Activated CD8-positive, alpha-beta memory T cell treated with anti-CD3 and anti-CD28 coated beads, Interleukin-2, amount 10 ng/mL, durations not matched to agents 7 days and 5 days (primary cell): Measurements from ENCODE around the gene TMEM260. TPM values are rescaled to one million over a fixed set of nuclear protein-coding genes. Genes with fewer than 3 reads are reported as not detected.
"Not testable (repeated sequence)": the region's sequence is repeated elsewhere in the genome, so short reads cannot be mapped to it uniquely, and the experiment has no call there.

ENCODE experiments used
- ATAC-seq: fragments of 150-1000 bp; cut with Tn5 transposase; one replicate; pipeline ENCODE4 v1.10.0; 2021; ENCODE audit warnings: moderate library complexity
- CTCF ChIA-PET: fragments of 350-600 bp; sonication (Branson Sonifier 250); formaldehyde crosslinking; loops from one replicate; lab custom pipeline; 2021; ENCODE audit warnings: antibody characterized with exemption; lab: Charles Lee
- DNase-seq: peaks from one replicate; pipeline ENCODE4 v3.0.0-alpha.2; 2020
- H3K27ac Mint-ChIP-seq: one replicate; pipeline ENCODE4 v1.8.0; 2021; ENCODE audit warnings: mild to moderate bottlenecking, mixed read lengths
- H3K27me3 Mint-ChIP-seq: one replicate; pipeline ENCODE4 v1.8.0; 2021; ENCODE audit warnings: mixed read lengths
- H3K36me3 Mint-ChIP-seq: one replicate; pipeline ENCODE4 v1.8.0; 2021; ENCODE audit warnings: mild to moderate bottlenecking, mixed read lengths
- H3K4me1 Mint-ChIP-seq: one replicate; pipeline ENCODE4 v1.8.0; 2021; ENCODE audit warnings: mixed read lengths
- H3K4me3 Mint-ChIP-seq: one replicate; pipeline ENCODE4 v1.8.0; 2021; ENCODE audit warnings: mild to moderate bottlenecking, moderate library complexity, mixed read lengths
- H3K9me3 Mint-ChIP-seq: one replicate; pipeline ENCODE4 v1.8.0; 2022; ENCODE audit warnings: low read depth, mixed read lengths
- total RNA-seq, 2 experiments: library from RNA; stranded (reverse); gene quantifications; one replicate each; pipeline ENCODE4 v1.2.3, GENCODE V29; 2021

Gene TMEM260
- total RNA-seq, 2 experiments from 2014 or later = 13.0 to 15.0 TPM

DNA sequence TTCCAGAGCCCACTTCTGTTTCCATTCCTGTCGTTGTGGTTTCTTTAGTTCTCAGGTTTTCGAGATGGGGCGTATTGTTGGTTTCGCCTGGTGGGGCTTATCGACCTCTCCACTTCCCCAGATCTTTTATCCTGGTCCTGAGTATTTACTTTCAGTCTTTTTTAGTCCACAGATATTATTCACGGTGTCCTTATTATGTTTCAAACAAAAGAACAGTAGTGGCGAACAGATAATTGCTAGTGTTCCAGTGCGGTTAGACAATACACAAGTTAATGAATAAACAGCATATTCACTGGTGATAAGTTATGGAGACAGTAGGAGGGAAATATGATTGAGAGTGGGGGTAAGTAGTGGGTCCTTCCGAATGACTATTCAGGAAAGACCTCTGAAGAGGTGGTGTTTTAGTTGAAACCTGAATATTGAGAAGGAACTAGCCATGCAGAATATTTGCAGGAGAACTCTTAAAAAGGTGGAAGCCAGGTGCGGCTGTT, 668 bp downstream of the TMEM260 start:
- no peaks in the 10 kb centered on the region for H3K36me3 Mint-ChIP-seq
- peak overlapping the region; percentile 97 for H3K4me3 Mint-ChIP-seq
- no peak for ATAC-seq
- no peak for DNase-seq
- peak overlapping the region; percentile 95 for H3K27ac Mint-ChIP-seq
- H3K27me3 Mint-ChIP-seq = no peaks in the 10 kb centered on the region
- CTCF ChIA-PET = interaction anchor here (0.7 to 1.9 kb wide), 8 partner anchors 8 to 689 kb away, joined by 3 to 6 read pairs (median 4); partner anchors contain the start of genes AP5M1 and EXOC5
- H3K9me3 Mint-ChIP-seq = no peaks in the 10 kb centered on the region
- peaks cover 30% of the 10 kb centered on the region for H3K4me1 Mint-ChIP-seq

- ATAC-seq (no peak), DNase-seq (no peak)
- Mint-ChIP-seq H3K27ac (no peak overlapping the region), H3K4me3 (peak overlapping the region; percentile 10), H3K27me3 (no peaks in the 10 kb centered on the region), H3K9me3 (no peaks in the 10 kb centered on the region), H3K4me1 (peaks cover 30% of the 10 kb centered on the region), H3K36me3 (peaks cover 2% of the 10 kb centered on the region)
- CTCF ChIA-PET = interaction anchor here (1.0 kb wide), 1 partner anchor 29 kb away, joined by 3 read pairs; no protein-coding TSS in a partner anchor
Observed at GRCh38 chr14:56581041-56581727, 1.6 kb downstream of the TMEM260 start.

DNA sequence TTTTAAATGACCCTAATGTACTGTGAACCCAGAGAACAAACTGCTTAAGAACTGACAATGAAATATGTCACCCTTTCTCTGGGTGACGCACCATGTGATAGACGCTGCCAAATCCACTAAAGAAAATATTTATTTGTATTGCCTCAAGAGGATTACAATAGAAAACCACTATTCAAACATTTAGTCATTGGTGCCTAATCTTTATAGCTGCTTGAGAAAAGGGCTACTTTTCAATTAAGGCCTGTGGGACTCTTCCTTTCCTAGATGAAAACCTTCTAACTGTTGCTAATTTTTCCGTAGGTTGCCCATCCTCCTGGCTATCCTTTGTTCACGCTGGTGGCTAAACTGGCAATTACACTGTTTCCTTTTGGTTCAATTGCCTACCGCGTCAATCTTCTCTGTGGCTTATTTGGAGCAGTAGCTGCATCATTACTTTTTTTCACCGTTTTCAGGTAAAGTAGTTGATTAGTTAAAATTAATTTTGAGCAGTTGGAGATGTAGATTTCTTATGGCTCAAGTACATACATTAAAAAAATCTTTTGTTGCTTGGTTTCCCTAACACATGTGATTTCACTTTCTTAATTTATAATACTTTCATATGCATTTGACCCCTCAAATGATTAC, 6.0 kb downstream of the TMEM260 start:
- CTCF ChIA-PET = no interaction called here
- Mint-ChIP-seq H3K4me1 (peaks cover 22% of the 10 kb centered on the region), H3K4me3 (no peak overlapping the region), H3K27ac (no peak overlapping the region), H3K9me3 (no peaks in the 10 kb centered on the region), H3K27me3 (no peaks in the 10 kb centered on the region), H3K36me3 (peaks cover 5% of the 10 kb centered on the region)
- ATAC-seq (no peak), DNase-seq (no peak)

- CTCF ChIA-PET = interaction anchor here (1.6 kb wide), 1 partner anchor 8 kb away, joined by 6 read pairs; the partner anchor contains the start of gene TMEM260
- H3K4me3 Mint-ChIP-seq = no peak overlapping the region
- ATAC-seq (no peak), DNase-seq (no peak)
- H3K9me3 Mint-ChIP-seq = no peaks in the 10 kb centered on the region
- H3K4me1 Mint-ChIP-seq = peaks cover 9% of the 10 kb centered on the region
- peaks cover 5% of the 10 kb centered on the region for H3K36me3 Mint-ChIP-seq
- H3K27ac Mint-ChIP-seq = no peak overlapping the region
- no peaks in the 10 kb centered on the region for H3K27me3 Mint-ChIP-seq
Observed at GRCh38 chr14:56587701-56588100, 8.1 kb downstream of the TMEM260 start.

GRCh38 chr14:56590535-56590960, 10.9 kb downstream of the TMEM260 start:
- no peak overlapping the region for H3K27ac Mint-ChIP-seq
- no peak for DNase-seq
- ATAC-seq = no peak
- H3K9me3 Mint-ChIP-seq = no peaks in the 10 kb centered on the region
- H3K27me3 Mint-ChIP-seq = no peaks in the 10 kb centered on the region
- no peak overlapping the region for H3K4me3 Mint-ChIP-seq
- H3K4me1 Mint-ChIP-seq = no peaks in the 10 kb centered on the region
- CTCF ChIA-PET = interaction anchor here (1.2 to 1.3 kb wide), 3 partner anchors 11 to 100 kb away, joined by 3 to 5 read pairs (median 4); partner anchors contain the start of gene TMEM260
- H3K36me3 Mint-ChIP-seq = peaks cover 4% of the 10 kb centered on the region

- Mint-ChIP-seq H3K4me1 (no peaks in the 10 kb centered on the region), H3K36me3 (peaks cover 6% of the 10 kb centered on the region), H3K27ac (no peak overlapping the region), H3K27me3 (no peaks in the 10 kb centered on the region), H3K9me3 (no peaks in the 10 kb centered on the region), H3K4me3 (no peak overlapping the region)
- DNase-seq (no peak), ATAC-seq (no peak)
- CTCF ChIA-PET = no interaction called here
Observed at GRCh38 chr14:56592746-56593544, 13.3 kb downstream of the TMEM260 start.

GRCh38 chr14:56594428-56594827, 14.8 kb downstream of the TMEM260 start:
- Mint-ChIP-seq H3K27ac (no peak overlapping the region), H3K36me3 (peaks cover 15% of the 10 kb centered on the region), H3K9me3 (no peaks in the 10 kb centered on the region), H3K27me3 (no peaks in the 10 kb centered on the region), H3K4me1 (no peaks in the 10 kb centered on the region), H3K4me3 (no peak overlapping the region)
- ATAC-seq (no peak), DNase-seq (no peak)
- CTCF ChIA-PET = no interaction called here

DNA sequence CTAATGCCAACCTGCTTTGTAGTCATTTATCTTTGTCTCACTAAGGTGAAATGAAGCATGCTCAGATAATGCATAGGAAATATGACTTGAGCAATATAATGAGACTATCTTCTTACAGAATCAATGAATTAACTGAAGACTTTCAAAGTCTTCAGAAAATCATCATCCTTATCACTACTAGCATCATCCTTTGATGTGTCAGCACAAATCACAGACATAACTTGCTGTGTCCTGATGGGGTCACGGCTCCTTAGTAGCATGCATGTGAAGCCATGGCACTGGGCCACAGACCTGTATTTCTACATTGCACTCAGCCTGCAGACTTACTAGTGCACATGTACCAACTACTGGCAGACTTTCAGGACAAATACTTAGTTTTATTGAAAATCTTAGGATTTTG, 18.9 kb downstream of the TMEM260 start:
- CTCF ChIA-PET = interaction anchor here (1.3 kb wide), 1 partner anchor 19 kb away, joined by 4 read pairs; the partner anchor contains the start of gene TMEM260
- H3K36me3 Mint-ChIP-seq = peaks cover 16% of the 10 kb centered on the region
- no peak overlapping the region for H3K4me3 Mint-ChIP-seq
- no peak for DNase-seq
- H3K4me1 Mint-ChIP-seq = no peaks in the 10 kb centered on the region
- no peak overlapping the region for H3K27ac Mint-ChIP-seq
- H3K9me3 Mint-ChIP-seq = no peaks in the 10 kb centered on the region
- no peak for ATAC-seq
- no peaks in the 10 kb centered on the region for H3K27me3 Mint-ChIP-seq

DNA sequence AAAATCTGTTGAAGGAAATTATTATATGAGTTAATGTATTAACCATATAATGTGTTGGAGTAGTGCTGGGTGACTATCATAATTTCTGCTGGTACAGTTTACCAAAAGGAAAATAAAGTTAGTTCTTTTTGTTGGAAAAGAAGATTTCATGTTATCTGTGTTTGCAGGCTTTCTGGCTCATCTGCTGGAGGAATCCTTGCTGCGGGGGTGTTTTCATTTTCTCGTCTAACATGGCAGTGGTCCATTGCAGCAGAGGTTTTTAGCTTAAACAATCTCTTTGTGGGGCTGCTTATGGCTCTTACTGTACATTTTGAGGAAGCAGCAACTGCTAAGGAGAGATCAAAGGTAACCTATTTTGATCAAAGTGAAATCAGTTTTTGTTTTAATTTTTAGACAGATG, 24.1 kb downstream of the TMEM260 start:
- no peak for ATAC-seq
- H3K9me3 Mint-ChIP-seq = no peaks in the 10 kb centered on the region
- no peaks in the 10 kb centered on the region for H3K4me1 Mint-ChIP-seq
- H3K4me3 Mint-ChIP-seq = no peak overlapping the region
- DNase-seq = no peak
- CTCF ChIA-PET = no interaction called here
- no peak overlapping the region for H3K27ac Mint-ChIP-seq
- peaks cover 15% of the 10 kb centered on the region for H3K36me3 Mint-ChIP-seq
- no peaks in the 10 kb centered on the region for H3K27me3 Mint-ChIP-seq

DNA sequence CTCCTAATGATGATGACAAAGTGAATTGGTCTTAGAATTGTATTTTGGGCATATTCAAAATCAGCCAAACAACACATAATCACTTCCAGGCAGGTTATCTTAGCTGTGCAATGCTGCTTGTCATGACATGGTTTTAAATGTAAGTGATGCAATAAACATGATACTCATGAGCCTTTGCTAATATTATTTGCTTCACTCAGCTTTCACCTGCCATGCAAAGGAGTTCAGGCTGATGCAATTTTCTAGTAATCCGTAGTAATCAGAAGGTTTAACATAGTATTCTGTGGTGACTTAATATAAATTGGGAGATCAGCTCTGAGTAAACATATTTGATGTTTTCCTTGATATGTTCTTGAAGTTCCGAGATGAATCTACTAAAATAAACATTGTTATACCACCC, 29.1 kb downstream of the TMEM260 start:
- H3K4me1 Mint-ChIP-seq = no peaks in the 10 kb centered on the region
- H3K27ac Mint-ChIP-seq = no peak overlapping the region
- no peaks in the 10 kb centered on the region for H3K9me3 Mint-ChIP-seq
- peaks cover 33% of the 10 kb centered on the region for H3K36me3 Mint-ChIP-seq
- CTCF ChIA-PET = no interaction called here
- ATAC-seq (no peak), DNase-seq (no peak)
- no peak overlapping the region for H3K4me3 Mint-ChIP-seq
- H3K27me3 Mint-ChIP-seq = no peaks in the 10 kb centered on the region

- H3K4me1 Mint-ChIP-seq, H3K9me3 Mint-ChIP-seq, ATAC-seq, H3K27me3 Mint-ChIP-seq, DNase-seq, H3K27ac Mint-ChIP-seq, H3K4me3 Mint-ChIP-seq, CTCF ChIA-PET: not testable (repeated sequence)
- peaks cover 31% of the 10 kb centered on the region for H3K36me3 Mint-ChIP-seq
Observed at GRCh38 chr14:56611663-56612062, 32.1 kb downstream of the TMEM260 start.

- no peak for DNase-seq
- Mint-ChIP-seq H3K36me3 (peaks cover 13% of the 10 kb centered on the region), H3K4me1 (no peaks in the 10 kb centered on the region)
Observed at GRCh38 chr14:56617084-56617483, 37.5 kb downstream of the TMEM260 start.

GRCh38 chr14:56630707-56631106, 51.1 kb downstream of the TMEM260 start:
- Mint-ChIP-seq H3K9me3 (peaks cover 9% of the 10 kb centered on the region), H3K27me3 (no peaks in the 10 kb centered on the region), H3K4me1 (no peaks in the 10 kb centered on the region), H3K27ac (no peak overlapping the region), H3K36me3 (peaks cover 61% of the 10 kb centered on the region), H3K4me3 (no peak overlapping the region)
- DNase-seq (no peak), ATAC-seq (no peak)
- CTCF ChIA-PET = no interaction called here

More at GRCh38 chr14:56617084-56617483, 37.5 kb downstream of the TMEM260 start:
- H3K27me3 Mint-ChIP-seq = no peaks in the 10 kb centered on the region
- ATAC-seq = no peak
- no peak overlapping the region for H3K4me3 Mint-ChIP-seq
- no peaks in the 10 kb centered on the region for H3K9me3 Mint-ChIP-seq
- no peak overlapping the region for H3K27ac Mint-ChIP-seq
- CTCF ChIA-PET = no interaction called here
